Measurements from ENCODE around the gene FAM3B. TPM values are rescaled to one million over a fixed set of nuclear protein-coding genes. Genes with fewer than 3 reads are reported as not detected.

The FAM3B gene
- total RNA-seq, 2 experiments from 2014 or later = not detected

- intact Hi-C loops (cut with micrococcal nuclease) = no loop called here
- no peaks in the 10 kb centered on the region for H3K27me3 Mint-ChIP-seq (ENCODE audit: low read depth)
- H3K27ac Mint-ChIP-seq = no peak overlapping the region
- H3K4me3 Mint-ChIP-seq = no peak overlapping the region
- peaks cover 18% of the 10 kb centered on the region for H3K36me3 Mint-ChIP-seq (ENCODE audit: low read depth)
- no peaks in the 10 kb centered on the region for H3K9me3 Mint-ChIP-seq
- CTCF ChIA-PET = no interaction called here
- no peaks in the 10 kb centered on the region for H3K4me1 Mint-ChIP-seq (ENCODE audit: low read depth)
- DNase-seq = no peak
Observed at GRCh38 chr21:41399246-41399800, 82.7 kb downstream of the FAM3B start.

DNA sequence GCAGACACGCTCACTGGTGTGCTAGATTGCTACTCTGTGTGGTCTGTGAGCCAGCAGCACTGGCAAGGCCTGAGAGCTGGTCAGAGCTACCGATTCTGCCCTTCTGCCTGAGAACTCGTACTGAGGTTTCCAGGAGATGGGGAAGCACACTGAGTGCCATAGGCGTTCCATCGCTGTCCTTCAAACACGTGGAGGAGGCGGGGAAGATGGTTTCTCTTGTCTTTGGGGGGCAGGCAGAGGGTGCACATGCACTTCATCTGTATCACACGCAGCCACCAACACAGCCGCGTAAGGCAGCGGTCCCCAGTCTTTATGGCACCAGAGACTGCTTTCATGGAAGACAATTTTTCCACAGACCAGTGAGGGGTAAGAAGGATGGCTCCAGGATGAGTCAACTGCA, 85.6 kb downstream of the FAM3B start:
- DNase-seq = no peak

GRCh38 chr21:41402796-41403195, 86.2 kb downstream of the FAM3B start:
- H3K27me3 Mint-ChIP-seq (ENCODE audit: low read depth) = no peaks in the 10 kb centered on the region
- H3K9me3 Mint-ChIP-seq = no peaks in the 10 kb centered on the region
- CTCF ChIA-PET = no interaction called here
- H3K27ac Mint-ChIP-seq = no peak overlapping the region
- no peak overlapping the region for H3K4me3 Mint-ChIP-seq
- intact Hi-C loops (cut with micrococcal nuclease) = no loop called here
- no peaks in the 10 kb centered on the region for H3K4me1 Mint-ChIP-seq (ENCODE audit: low read depth)
- no peak for DNase-seq
- H3K36me3 Mint-ChIP-seq (ENCODE audit: low read depth) = peaks cover 28% of the 10 kb centered on the region

More for the DNA sequence above, 85.6 kb downstream of the FAM3B start:
- H3K4me1 Mint-ChIP-seq (ENCODE audit: low read depth) = no peaks in the 10 kb centered on the region
- CTCF ChIA-PET = no interaction called here
- no peaks in the 10 kb centered on the region for H3K9me3 Mint-ChIP-seq
- H3K36me3 Mint-ChIP-seq (ENCODE audit: low read depth) = peaks cover 22% of the 10 kb centered on the region
- no peak overlapping the region for H3K4me3 Mint-ChIP-seq
- no peaks in the 10 kb centered on the region for H3K27me3 Mint-ChIP-seq (ENCODE audit: low read depth)
- intact Hi-C loops (cut with micrococcal nuclease) = no loop called here
- H3K27ac Mint-ChIP-seq = no peak overlapping the region

DNA sequence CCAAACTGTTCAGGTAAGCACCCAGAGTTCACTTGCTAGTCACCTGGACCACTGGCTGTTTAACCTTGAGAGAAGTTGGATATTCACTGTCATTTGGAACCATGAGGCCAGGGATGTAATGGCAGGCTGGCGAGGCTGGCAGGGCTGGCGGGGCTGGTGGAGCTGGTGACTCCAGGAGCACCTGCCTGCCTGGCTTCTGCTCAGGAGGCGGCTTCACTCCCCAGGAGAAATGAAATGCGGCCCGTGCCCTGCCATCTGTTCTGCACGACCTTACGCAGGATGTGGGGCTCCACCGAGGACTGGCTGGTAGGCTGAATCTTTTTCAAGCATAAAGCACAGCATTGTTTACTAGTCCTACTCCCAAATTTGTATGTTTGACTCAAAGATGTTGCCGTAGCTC, 86.7 kb downstream of the FAM3B start:
- Mint-ChIP-seq H3K27ac (no peak overlapping the region), H3K27me3 (ENCODE audit: low read depth) (no peaks in the 10 kb centered on the region), H3K36me3 (ENCODE audit: low read depth) (peaks cover 33% of the 10 kb centered on the region), H3K9me3 (no peaks in the 10 kb centered on the region), H3K4me1 (ENCODE audit: low read depth) (no peaks in the 10 kb centered on the region), H3K4me3 (no peak overlapping the region)
- CTCF ChIA-PET = no interaction called here
- no peak for DNase-seq
- intact Hi-C loops (cut with micrococcal nuclease) = no loop called here

GRCh38 chr21:41403966-41404365, 87.4 kb downstream of the FAM3B start:
- no peak overlapping the region for H3K4me3 Mint-ChIP-seq
- H3K9me3 Mint-ChIP-seq = no peaks in the 10 kb centered on the region
- no peak for DNase-seq
- CTCF ChIA-PET = no interaction called here
- H3K27ac Mint-ChIP-seq = no peak overlapping the region
- H3K4me1 Mint-ChIP-seq (ENCODE audit: low read depth) = no peaks in the 10 kb centered on the region
- no peaks in the 10 kb centered on the region for H3K27me3 Mint-ChIP-seq (ENCODE audit: low read depth)
- intact Hi-C loops (cut with micrococcal nuclease) = no loop called here
- H3K36me3 Mint-ChIP-seq (ENCODE audit: low read depth) = peaks cover 40% of the 10 kb centered on the region

DNA sequence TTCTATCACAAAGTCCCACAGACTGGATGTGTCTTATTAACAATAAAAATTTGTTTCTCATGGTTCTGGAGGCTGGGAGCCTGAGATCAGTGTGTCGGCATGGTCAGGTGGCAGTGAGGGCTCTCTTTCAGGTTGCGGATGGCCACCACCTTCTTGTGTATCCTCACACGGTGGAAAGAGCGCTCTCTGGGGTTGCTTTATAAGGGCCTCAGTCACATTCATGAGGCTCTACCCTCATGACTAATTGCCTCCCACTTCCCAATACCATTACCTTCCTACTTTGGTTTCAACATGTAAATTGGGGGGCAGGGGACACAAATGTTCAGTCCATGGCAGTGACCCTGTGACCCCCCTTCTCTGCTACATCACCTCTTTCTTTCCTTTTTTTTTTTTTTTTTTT, 88.7 kb downstream of the FAM3B start:
- peaks cover 45% of the 10 kb centered on the region for H3K36me3 Mint-ChIP-seq (ENCODE audit: low read depth)

DNA sequence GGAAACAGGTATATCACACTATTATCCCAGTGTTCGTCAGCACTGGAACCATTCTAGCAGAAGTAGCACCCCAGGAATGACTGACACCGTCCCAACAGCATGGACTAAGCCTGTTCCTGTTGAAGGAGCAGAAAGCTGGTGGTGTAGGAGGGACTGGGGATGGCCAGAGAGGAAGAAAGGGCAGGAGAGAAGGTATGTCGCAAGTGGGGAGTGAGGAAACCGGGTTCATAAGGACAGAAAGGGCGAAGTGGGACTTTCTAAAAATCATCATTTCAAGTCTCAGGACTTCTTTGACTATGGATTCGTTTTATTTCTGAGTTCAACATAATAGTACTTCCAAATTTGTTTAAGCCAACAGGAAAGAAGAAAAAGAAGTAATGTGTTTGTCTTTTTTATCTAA, 89.7 kb downstream of the FAM3B start:
- no peaks in the 10 kb centered on the region for H3K9me3 Mint-ChIP-seq
- no peaks in the 10 kb centered on the region for H3K27me3 Mint-ChIP-seq (ENCODE audit: low read depth)
- H3K27ac Mint-ChIP-seq = no peak overlapping the region
- no peak overlapping the region for H3K4me3 Mint-ChIP-seq
- CTCF ChIA-PET = no interaction called here
- H3K36me3 Mint-ChIP-seq (ENCODE audit: low read depth) = peaks cover 47% of the 10 kb centered on the region
- DNase-seq = no peak
- intact Hi-C loops (cut with micrococcal nuclease) = no loop called here
- H3K4me1 Mint-ChIP-seq (ENCODE audit: low read depth) = no peaks in the 10 kb centered on the region

More for the DNA sequence above, 88.7 kb downstream of the FAM3B start:
- H3K9me3 Mint-ChIP-seq = no peaks in the 10 kb centered on the region
- DNase-seq = no peak
- intact Hi-C loops (cut with micrococcal nuclease) = no loop called here
- no peaks in the 10 kb centered on the region for H3K27me3 Mint-ChIP-seq (ENCODE audit: low read depth)
- H3K4me3 Mint-ChIP-seq = no peak overlapping the region
- H3K4me1 Mint-ChIP-seq (ENCODE audit: low read depth) = no peaks in the 10 kb centered on the region
- H3K27ac Mint-ChIP-seq = no peak overlapping the region
- CTCF ChIA-PET = interaction anchor here (0.6 kb wide), 1 partner anchor 366 kb away, joined by 3 read pairs; no protein-coding TSS in a partner anchor

Other genes starting within 250 kb of the FAM3B start
- under 1 TPM; 0.17 to 0.89 TPM for gene BACE2, start 148.6 kb upstream of the FAM3B start, total RNA-seq
- 10 to 100 TPM; 32.5 to 33.4 TPM for gene MX2, start 45.2 kb downstream of the FAM3B start, total RNA-seq
- 100 to 1,000 TPM; 138 to 145 TPM for gene MX1, start 109.4 kb downstream of the FAM3B start, total RNA-seq
- gene TMPRSS2, start 191.4 kb downstream of the FAM3B start, total RNA-seq = not detected

Measured in activated naive CD4-positive, alpha-beta T cell treated with anti-CD3 and anti-CD28 coated beads for 36 hours (primary cell).